Activated T-cell treated with anti-CD3 and anti-CD28 coated beads, Interleukin-2, amount 50 U/mL, for 24 hours (primary cell): ENCODE measurements around the gene ANGPTL8.
A peak's percentile ranks its signal among the peaks of the same experiment; 100 is the strongest.

Source experiments
- DNase-seq: peaks from one replicate; pipeline ENCODE4 v3.0.0-alpha.2; 2020
- H3K27ac Mint-ChIP-seq: 2 replicates; pipeline ENCODE4 v1.8.0; 2020; ENCODE audit warnings: mild to moderate bottlenecking, mixed read lengths
- H3K27me3 Mint-ChIP-seq: 2 replicates; pipeline ENCODE4 v1.8.0; 2020; ENCODE audit warnings: mixed read lengths
- H3K36me3 Mint-ChIP-seq: 2 replicates; pipeline ENCODE4 v1.8.0; 2020; ENCODE audit warnings: low read depth, mixed read lengths
- H3K4me1 Mint-ChIP-seq: 2 replicates; pipeline ENCODE4 v1.8.0; 2020; ENCODE audit warnings: low read depth, mixed read lengths
- H3K4me3 Mint-ChIP-seq: 2 replicates; pipeline ENCODE4 v1.8.0; 2020; ENCODE audit warnings: mild to moderate bottlenecking, moderate library complexity, mixed read lengths
- H3K9me3 Mint-ChIP-seq: 2 replicates; pipeline ENCODE4 v1.8.0; 2020; ENCODE audit warnings: mixed read lengths

ANGPTL8 gene

DNA sequence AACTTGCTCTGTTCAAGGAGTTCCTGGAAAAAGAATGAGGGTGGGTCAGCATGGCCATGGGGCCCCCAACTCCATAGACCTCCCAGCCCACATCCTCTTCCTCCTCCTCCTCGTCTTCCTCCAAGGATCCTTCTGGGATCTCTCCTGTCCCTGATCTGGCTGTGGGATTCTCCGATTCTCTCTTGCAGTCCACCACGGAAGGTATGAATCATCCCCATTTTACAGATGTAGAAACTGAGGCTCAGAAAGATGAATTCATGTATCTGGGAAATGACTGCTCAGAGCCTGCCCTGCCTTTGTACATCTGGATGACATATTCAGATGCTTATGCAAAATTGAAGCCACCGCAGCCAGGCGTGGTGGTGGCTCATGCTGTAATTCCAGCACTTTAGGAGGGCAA lies 39.9 kb upstream of the ANGPTL8 start:
- no peaks in the 10 kb centered on the region for H3K36me3 Mint-ChIP-seq
- H3K27ac Mint-ChIP-seq: no peak overlapping the region
- H3K4me3 Mint-ChIP-seq: no peak overlapping the region
- no peak for DNase-seq
- peaks cover 28% of the 10 kb centered on the region for H3K27me3 Mint-ChIP-seq
- H3K9me3 Mint-ChIP-seq: no peaks in the 10 kb centered on the region
- peaks cover 8% of the 10 kb centered on the region for H3K4me1 Mint-ChIP-seq

DNA sequence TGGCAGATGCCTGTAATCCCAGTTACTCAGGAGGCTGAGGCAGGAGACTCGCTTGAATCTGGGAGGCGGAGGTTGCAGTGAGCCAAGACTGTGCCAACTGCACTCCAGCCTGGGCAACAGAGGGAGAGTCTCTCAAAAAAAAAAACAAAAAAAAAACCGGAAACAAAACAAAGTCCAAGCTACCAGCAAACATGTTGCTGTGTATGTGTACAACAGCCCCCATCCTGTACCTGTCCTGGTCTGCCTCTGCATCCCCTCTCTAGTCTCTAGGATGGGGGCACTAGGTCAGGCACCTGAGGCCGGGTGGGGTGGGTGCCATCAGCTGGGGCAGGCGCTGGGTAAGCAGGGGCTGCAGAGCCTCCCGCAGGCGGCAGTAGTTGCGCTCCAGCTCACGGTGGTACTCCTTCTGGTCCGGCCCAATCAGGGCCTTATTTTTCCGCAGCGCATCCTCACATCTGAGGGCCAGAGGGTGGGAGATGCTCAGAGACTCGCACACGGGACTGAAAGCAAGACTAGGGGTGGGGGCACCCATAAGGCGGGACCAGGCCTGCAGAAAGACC lies 39.3 kb upstream of the ANGPTL8 start:
- Mint-ChIP-seq H3K4me3 (no peak overlapping the region), H3K27me3 (peaks cover 28% of the 10 kb centered on the region), H3K9me3 (no peaks in the 10 kb centered on the region), H3K36me3 (no peaks in the 10 kb centered on the region), H3K4me1 (peaks cover 8% of the 10 kb centered on the region), H3K27ac (no peak overlapping the region)
- no peak for DNase-seq

DNA sequence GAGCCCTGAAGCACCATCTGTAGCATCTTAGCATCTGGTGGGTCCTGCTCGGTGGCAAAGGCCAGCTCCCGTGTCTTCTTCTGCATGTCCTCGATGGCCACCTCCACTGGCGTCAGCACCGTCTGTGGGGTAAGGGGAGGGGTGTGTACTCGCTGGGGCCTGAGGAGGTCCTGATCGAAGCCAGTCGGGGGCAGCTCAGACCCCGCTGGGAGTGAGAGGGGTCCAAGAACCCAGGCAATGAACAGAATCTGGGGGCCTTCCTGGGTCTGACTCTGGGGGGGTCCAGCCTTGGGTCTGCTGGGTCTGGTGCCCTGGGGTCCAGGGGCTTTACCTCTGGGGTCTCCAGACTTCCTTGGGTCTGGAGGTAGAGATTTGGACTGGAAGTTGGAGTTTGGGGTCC lies 38.5 kb upstream of the ANGPTL8 start:
- Mint-ChIP-seq H3K4me3 (no peak overlapping the region), H3K27me3 (peaks cover 21% of the 10 kb centered on the region), H3K4me1 (peaks cover 6% of the 10 kb centered on the region), H3K9me3 (no peaks in the 10 kb centered on the region), H3K27ac (no peak overlapping the region), H3K36me3 (no peaks in the 10 kb centered on the region)
- no peak for DNase-seq

- Mint-ChIP-seq H3K36me3 (no peaks in the 10 kb centered on the region), H3K4me1 (peaks cover 4% of the 10 kb centered on the region), H3K4me3 (no peak overlapping the region), H3K9me3 (no peaks in the 10 kb centered on the region), H3K27me3 (peaks cover 14% of the 10 kb centered on the region), H3K27ac (no peak overlapping the region)
- DNase-seq: no peak
These were observed 37.6 kb upstream of the ANGPTL8 start for GRCh38 chr19:11201791-11202190.

DNA sequence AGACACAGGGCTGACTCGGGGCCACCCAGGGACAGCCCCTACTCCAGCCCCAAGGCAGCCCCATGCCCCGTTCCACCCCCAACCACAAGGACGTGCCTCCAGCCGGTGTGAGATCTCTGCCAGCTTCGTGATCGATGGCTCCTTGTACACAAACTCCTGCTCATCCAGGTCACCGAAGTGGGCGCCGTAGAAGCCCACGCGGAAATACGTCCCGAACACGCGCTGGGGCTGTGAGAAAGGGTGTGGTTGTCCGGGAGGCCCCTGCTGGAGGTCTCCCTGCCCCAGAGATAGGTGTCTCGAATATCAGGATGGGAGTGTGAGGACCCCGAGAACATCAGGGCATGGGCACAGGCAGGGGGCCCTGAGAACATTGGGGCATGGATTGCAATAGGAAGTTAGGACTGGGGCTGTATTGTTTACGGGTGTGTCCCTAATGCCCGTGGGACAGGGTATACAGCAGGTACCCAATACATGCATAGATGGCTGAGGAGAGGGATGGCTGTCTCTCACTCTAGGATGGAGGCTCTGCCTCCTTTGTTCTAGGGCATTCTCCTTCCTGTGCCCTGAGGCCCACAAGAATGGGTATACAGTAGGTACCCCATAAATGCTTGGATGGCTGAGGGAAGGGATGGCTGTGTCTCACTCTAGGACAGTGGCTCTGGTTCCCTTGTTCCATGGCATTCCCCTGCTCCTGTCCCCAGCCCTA lies 36.8 kb upstream of the ANGPTL8 start:
- Mint-ChIP-seq H3K9me3 (no peaks in the 10 kb centered on the region), H3K27me3 (peaks cover 14% of the 10 kb centered on the region), H3K36me3 (no peaks in the 10 kb centered on the region), H3K27ac (no peak overlapping the region), H3K4me3 (no peak overlapping the region), H3K4me1 (peaks cover 2% of the 10 kb centered on the region)
- DNase-seq: no peak

DNA sequence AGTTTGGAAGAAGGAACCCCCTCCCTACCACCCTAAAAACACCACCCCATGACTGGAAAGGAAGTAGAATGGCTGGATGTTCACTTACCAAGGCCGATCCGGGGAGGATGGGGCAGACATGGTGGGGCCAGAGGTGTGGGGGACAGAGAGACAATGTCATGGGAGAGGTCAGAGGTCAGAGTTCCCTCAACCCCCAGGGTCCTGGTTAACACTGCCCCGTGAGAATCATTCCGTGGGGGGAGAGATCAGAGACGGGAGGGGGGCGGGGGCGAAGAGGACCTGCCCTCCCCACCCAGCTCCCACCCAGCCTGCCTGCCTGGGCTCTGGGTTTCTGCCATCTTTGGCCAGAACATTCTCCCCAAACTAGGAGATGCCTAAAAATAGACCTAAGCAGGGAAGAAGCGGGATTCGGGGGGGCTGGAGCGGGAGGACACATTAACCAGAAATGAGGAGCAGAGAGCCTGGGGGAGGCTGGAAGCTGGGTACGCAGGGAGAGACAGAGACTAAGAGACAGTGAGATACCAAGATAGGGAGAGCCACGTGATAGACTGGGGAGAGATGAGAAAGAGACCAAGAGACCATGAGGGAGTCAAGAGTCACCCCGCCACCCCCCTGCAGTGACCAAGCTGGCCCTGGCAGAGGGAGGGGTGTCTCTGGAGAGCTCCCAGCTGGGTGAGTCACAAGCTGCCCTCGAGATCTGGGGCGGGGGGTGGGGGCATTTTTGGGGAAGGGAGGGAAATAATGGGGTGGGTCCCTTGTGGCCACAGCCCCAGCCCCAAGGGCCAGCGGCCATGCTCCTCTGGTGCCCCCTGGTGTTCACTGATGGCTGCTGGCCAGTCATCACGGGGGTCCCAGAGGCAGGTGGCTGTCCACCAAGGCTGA lies 36.0 kb upstream of the ANGPTL8 start:
- H3K36me3 Mint-ChIP-seq: no peaks in the 10 kb centered on the region
- no peaks in the 10 kb centered on the region for H3K4me1 Mint-ChIP-seq
- H3K4me3 Mint-ChIP-seq: no peak overlapping the region
- no peak overlapping the region for H3K27ac Mint-ChIP-seq
- peaks cover 12% of the 10 kb centered on the region for H3K27me3 Mint-ChIP-seq
- DNase-seq: peak; percentile 56
- H3K9me3 Mint-ChIP-seq: no peaks in the 10 kb centered on the region

DNA sequence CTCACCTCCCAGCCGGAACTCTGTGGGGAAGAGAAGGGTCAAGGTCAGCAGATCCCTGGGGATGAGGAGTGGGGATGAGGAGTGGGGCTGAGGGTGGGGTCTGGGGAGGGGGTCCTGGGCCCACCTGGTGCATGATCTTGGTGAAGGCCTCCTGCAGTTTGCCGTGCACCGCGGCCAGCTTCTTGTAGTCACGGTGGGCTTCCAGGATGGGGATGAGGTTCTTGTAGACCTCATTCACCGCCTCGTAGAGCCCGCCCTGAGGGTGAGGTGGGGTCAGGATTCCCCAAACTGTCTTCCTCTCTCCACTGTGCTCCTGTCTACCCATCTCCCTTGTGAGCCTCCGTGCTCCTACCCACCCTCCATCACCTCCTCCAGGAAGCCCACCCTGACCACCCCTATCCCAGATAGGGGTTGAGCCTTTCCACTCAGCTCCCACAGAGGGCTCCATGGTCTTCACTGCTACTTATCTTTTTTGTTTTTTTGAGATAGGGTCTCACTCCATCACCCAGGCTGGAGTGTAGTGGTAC lies 35.3 kb upstream of the ANGPTL8 start:
- no peaks in the 10 kb centered on the region for H3K36me3 Mint-ChIP-seq
- H3K27me3 Mint-ChIP-seq: peaks cover 12% of the 10 kb centered on the region
- no peak for DNase-seq
- H3K9me3 Mint-ChIP-seq: no peaks in the 10 kb centered on the region
- H3K4me3 Mint-ChIP-seq: no peak overlapping the region
- no peaks in the 10 kb centered on the region for H3K4me1 Mint-ChIP-seq
- H3K27ac Mint-ChIP-seq: no peak overlapping the region

- no peak for DNase-seq
- Mint-ChIP-seq H3K4me3 (no peak overlapping the region), H3K9me3 (no peaks in the 10 kb centered on the region), H3K36me3 (no peaks in the 10 kb centered on the region), H3K4me1 (no peaks in the 10 kb centered on the region), H3K27ac (no peak overlapping the region), H3K27me3 (peaks cover 12% of the 10 kb centered on the region)
These were observed 34.5 kb upstream of the ANGPTL8 start for GRCh38 chr19:11204943-11205349.

GRCh38 chr19:11205939-11206570 lies 33.4 kb upstream of the ANGPTL8 start:
- H3K4me3 Mint-ChIP-seq: no peak overlapping the region

GRCh38 chr19:11208561-11209471 lies 30.6 kb upstream of the ANGPTL8 start:
- no peak overlapping the region for H3K27ac Mint-ChIP-seq

More at GRCh38 chr19:11205939-11206570, 33.4 kb upstream of the ANGPTL8 start:
- Mint-ChIP-seq H3K27me3 (peaks cover 12% of the 10 kb centered on the region), H3K36me3 (no peaks in the 10 kb centered on the region), H3K9me3 (peaks cover 6% of the 10 kb centered on the region), H3K27ac (no peak overlapping the region), H3K4me1 (no peaks in the 10 kb centered on the region)
- no peak for DNase-seq

GRCh38 chr19:11209839-11210655 lies 29.4 kb upstream of the ANGPTL8 start:
- DNase-seq: no peak
- H3K4me1 Mint-ChIP-seq: no peaks in the 10 kb centered on the region
- H3K27ac Mint-ChIP-seq: peak overlapping the region; percentile 26

More at GRCh38 chr19:11208561-11209471, 30.6 kb upstream of the ANGPTL8 start:
- Mint-ChIP-seq H3K36me3 (no peaks in the 10 kb centered on the region), H3K4me1 (no peaks in the 10 kb centered on the region), H3K9me3 (peaks cover 6% of the 10 kb centered on the region), H3K27me3 (peaks cover 9% of the 10 kb centered on the region), H3K4me3 (no peak overlapping the region)
- DNase-seq: no peak

GRCh38 chr19:11210656-11210928 lies 28.8 kb upstream of the ANGPTL8 start:
- no peak overlapping the region for H3K4me3 Mint-ChIP-seq
- H3K36me3 Mint-ChIP-seq: no peaks in the 10 kb centered on the region
- H3K27ac Mint-ChIP-seq: peak overlapping the region; percentile 44
- H3K27me3 Mint-ChIP-seq: no peaks in the 10 kb centered on the region
- peaks cover 6% of the 10 kb centered on the region for H3K9me3 Mint-ChIP-seq
- H3K4me1 Mint-ChIP-seq: no peaks in the 10 kb centered on the region
- no peak for DNase-seq

More at GRCh38 chr19:11209839-11210655, 29.4 kb upstream of the ANGPTL8 start:
- Mint-ChIP-seq H3K36me3 (no peaks in the 10 kb centered on the region), H3K4me3 (no peak overlapping the region), H3K9me3 (peaks cover 6% of the 10 kb centered on the region), H3K27me3 (peaks cover 1% of the 10 kb centered on the region)

DNA sequence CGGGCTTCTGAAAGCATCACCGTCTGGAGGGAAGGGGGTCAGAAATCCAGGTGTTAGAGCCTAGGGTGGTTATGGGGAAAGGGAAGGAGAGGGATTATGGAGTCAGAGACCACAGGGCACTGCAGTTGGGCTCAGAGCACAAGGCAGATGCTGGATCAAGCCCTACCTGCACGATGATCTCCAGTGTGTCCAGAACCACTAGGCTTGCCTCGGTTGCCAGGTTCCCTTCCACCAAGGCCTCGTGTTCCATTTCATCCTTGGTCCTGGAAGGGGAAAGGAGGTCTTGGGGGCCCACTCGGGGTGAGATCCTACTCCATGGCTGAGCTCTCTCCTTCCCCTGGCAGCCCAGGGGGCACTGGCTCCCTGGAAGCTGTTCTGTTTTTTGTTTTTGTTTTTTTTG lies 25.0 kb upstream of the ANGPTL8 start:
- Mint-ChIP-seq H3K27ac (no peak overlapping the region), H3K4me1 (no peaks in the 10 kb centered on the region), H3K9me3 (peaks cover 6% of the 10 kb centered on the region), H3K4me3 (no peak overlapping the region), H3K27me3 (peaks cover 5% of the 10 kb centered on the region), H3K36me3 (no peaks in the 10 kb centered on the region)
- DNase-seq: no peak
